ENCODE measurements around the gene CLASP1.
"Not testable (repeated sequence)": the region's sequence is repeated elsewhere in the genome, so short reads cannot be mapped to it uniquely, and the experiment has no call there.

CLASP1 gene

DNA sequence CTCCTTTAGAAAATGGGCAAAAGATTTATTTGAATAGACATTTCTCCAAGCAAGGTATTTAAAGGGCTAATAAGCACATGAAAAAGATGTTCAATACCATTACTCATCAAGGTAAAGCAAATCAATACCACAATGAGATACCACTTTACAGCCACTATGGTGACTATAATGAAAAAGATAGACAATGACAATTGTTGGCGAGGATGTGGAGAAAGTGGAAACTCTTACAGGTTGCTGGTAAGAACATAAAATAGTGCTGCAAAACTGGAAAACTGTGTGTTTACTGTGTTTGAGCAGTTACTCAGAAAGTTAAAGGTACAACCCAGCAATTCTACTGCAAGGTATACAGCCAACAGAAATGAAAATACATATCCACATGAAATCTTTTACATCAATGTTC is 150.5 kb downstream of the CLASP1 start:
- no peak for DNase-seq

DNA sequence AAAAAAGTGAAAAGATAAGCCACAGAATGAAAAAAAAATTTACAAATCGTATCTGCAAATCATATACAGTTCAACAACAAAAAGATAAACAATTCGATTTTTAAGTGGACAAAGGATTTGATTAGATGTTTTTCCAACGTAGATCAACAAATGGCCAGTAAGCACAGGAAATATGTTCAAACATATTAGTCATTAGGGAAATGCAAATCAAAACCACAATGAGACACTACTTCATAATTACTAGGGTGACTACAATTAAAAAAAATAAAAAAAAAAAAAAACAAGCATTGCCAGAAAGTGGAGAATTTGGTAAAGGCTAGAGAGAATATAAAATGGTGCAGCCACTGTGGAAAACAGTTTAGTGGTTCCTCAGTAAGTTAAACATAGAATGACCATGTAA is 156.9 kb downstream of the CLASP1 start:
- DNase-seq, result no peak

DNA sequence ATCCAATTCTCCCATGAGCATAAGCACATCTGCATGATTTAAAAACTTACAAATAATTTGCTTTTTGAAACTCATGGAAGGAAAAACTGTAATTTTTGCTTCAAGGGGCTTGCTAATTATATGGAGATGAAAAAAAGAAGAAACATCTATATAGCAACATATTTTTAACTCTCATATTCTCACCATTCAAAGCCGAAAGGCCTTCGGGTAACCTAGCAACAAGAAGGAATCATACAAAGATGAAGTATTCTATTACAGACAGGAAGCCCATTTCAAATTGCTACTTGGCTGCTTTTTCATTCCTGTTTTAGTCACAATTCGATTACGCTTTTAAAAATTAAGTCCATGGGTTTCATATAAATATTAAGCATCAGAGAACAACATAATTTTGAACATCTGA is 157.7 kb downstream of the CLASP1 start:
- DNase-seq, result no peak

DNA sequence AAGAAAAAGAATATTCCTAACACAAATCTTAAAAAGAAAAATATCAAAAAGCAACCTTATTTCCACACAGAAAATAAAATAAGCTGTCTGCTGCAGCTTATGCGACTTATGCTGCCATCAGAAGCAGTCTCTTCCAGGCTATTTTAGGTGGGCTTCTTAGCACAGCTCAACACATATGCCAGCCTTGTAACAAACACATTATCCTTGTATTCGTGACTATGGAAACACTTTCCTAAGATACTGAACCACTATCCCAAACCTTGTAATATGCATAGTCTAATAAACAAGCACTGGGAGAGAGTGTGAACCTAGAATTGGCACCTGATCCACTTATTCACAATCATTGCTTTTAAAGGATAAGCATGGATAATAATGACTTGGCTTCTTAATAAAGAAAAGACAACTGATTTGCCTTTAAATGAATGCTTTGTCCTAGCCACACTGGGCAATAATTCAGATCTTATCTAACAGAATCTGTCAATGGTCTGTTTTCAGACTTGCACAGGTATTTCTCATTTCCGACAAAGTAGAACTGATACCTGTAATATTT is 158.6 kb downstream of the CLASP1 start:
- no peak for DNase-seq

DNA sequence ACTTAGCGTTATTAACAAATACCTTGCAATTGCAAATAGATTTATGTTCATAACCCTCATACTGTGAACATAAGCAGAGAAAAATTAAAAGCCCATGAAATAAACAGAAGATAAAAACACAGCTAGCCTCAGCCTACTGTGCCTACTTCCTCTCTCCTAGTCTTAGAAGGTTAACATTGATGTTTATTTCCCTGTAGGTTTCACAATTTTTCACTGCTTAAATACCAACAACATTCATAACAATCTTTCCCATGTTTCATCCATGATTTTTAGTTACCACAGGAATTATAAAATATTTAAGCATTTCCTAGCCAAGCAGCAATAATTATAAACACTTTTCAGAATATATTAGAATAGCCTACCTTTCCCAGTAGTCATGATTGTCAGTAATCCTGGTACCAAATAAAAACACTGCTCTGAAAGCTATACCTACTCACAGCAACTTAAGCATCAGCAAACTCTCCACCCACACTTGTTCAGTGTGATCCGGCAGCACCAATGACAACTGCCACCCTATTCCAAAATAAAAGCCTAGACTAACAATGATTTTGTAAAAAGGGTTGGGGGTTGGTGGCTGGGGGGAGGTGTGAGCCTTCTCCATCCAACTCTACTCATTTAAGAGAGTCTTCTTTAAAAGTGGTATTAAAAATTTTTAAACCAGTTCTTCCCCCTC is 159.2 kb downstream of the CLASP1 start:
- DNase-seq, result no peak

DNA sequence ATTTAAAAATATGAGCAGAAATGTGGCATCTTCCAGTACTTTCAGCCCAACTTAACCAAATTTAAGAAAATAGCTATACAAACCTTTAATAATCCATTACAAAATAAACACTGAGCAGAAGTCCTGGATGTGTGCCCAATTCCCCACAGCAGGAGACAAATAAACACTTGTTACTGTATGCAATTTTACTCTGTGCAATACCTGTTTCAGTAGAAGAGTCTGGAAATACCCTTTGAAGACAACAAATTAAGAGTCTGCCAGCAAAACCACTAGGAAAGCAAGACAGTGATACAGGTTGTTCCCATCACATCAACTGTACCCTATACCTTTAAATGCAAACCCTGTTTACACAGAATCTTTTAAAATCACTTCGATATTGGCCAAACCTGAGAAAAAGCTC is 160.0 kb downstream of the CLASP1 start:
- no peak for DNase-seq

DNA sequence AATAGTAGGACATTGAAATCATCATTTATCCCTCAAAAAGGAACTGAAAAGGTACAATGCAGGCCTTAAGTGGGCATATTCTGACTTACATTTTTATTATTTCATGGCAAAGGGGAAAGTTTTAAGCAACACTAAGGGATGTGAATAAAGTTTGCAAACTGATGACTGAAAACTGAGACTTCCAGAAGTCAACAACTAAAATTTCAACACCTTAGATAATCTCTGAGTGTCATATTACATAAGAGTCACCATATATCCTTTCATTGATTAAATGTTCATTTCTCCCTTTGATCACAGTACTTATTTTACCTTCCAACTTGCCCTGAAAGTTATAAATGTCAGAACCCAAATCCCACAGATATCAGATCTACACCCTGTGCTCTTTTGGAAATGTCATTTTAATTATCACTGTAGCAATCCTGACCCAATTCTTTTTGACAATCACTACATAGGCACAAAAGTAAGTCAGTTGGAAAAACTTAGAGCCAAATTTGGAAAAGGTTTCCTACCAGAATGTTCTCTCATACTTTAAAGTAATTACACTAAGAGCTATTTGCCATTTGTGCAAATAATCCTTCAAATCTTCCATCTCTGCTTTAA is 163.0 kb downstream of the CLASP1 start:
- no peak for DNase-seq

DNA sequence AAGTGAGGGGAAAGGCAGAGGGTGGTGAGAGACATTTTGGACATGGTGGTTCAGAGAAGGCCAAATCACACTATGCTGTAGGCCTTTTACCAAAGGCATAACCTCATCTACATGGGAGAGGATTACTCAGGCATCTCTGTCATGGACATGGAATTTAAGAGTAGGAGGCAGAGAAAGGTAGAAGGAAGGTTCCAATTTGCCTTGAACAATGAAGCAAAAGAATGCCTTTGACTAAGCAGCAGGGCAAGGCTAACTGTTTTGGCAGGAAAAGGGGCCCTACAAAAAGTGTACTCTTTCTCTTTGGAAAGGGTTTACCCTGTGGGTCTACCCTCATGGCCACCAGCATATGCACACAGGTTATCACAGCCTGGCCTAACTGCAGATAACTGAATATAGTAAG is 164.2 kb downstream of the CLASP1 start:
- DNase-seq, result no peak

DNA sequence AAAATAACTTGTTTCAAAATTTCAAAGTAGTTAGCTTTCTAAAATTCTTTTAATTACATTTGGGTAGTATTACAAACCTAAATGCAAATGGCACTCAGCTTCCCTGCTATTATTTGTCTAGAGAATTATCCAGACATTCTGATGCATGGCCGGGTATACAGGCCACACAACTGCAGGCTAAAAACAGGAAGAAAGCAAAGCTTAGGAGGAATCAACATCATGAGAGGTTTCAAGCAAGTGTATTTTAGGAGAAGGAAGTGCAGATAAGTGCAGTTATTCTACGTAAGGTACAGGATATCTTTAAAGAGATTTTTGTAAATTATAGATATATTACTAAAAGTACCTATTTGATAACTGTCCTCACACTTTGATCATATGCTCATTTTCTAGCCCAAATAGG is 165.4 kb downstream of the CLASP1 start:
- no peak for DNase-seq

DNA sequence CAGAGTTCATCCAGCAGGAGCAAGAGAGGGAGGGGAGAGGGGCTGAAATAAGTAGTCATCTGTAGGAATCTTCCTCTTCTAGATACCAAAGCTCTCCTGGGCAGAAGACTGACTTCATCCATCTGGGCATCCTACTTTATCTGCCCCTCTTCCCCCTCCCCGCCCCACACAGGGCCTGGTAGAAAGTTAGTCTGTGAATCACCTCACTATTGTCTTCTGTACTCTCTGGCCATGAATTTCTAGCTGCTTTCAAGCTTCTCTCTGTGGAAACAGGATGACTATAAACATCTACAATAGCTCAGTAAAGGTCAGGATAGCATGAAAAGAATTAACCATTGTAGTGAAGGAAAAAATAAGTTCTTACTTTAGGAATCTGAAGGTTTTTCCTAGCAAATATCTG is 166.2 kb downstream of the CLASP1 start:
- DNase-seq, result no peak

DNA sequence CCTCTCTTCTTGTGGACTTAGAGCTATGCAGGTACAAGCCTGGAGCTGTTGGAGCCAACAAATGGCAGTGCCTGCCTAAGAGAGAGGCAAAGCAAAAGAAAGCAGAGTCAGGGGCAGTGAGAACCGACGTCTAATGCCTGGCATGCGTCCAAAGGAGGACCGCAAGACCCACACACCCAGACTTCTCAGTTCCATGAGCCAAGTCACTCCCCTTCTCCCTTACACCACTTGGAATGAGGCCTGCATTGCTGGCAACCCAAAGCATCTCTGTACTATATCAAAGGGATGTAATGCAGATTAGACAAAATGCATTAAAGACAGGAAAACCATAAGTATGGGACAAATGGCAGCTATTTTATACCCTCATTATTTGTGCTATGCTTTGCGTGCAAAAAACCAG is 168.4 kb downstream of the CLASP1 start:
- DNase-seq, result no peak

DNA sequence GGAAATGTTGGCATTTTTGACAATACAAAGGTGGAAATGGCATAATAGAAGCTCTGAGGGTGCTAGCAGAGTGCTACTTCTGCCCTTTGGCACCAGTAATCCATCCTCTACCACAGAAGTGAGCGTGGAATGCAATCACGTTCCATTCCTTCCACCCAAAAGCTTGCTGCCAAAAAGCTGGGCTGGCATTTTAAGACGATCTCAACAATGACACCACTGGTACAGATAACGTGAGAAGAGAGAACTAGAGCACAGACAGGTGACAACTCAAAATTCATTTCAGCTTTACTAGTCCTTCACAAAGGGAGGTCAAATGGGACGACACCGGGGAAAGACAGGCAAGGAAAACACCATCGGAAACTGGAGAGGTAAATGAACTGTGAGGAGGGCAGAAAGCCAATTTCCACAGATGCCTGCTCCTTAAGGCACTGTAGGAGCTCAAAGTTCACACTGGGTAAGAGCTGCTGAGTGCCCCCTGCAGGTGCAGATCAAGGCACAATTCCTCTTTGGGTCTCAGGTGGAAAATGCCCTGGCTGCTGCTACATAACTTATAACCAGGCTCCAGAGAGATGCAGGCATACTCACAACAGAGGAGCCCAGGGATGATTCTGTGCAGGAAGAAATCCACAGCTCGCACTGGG is 169.3 kb downstream of the CLASP1 start:
- DNase-seq, result no peak

DNA sequence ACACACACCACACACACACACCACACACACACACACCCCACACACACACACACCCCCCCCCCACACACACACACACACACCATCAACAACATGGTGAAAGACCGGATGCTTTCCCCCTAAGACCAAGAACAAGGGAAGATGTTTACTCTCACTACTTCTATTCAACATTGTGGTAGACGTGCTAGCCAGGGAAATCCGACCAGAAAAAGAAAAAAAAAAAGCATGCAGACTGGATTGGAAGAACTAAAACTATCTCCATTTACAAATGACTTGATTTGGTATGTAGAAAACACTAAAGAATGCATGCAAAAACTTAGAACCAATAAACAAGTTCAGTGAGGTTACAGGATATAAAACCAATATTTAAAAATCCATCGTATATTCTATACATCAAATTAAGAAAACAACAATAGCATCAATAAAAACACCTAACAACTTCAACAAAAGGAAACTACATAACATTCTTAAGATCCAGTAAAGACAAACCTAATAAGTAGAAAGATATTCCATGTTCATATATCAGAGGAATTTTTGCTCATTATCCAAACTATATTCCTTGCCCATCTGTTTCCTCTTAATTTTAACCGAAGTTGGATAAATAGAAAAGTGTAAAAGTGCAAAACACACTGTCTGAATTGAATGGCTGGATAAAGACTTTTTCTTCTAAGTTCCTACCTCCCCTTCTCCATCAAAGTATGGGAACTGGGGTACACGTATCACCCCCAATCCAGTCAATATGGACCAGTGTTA is 170.1 kb downstream of the CLASP1 start:
- no peak for DNase-seq

DNA sequence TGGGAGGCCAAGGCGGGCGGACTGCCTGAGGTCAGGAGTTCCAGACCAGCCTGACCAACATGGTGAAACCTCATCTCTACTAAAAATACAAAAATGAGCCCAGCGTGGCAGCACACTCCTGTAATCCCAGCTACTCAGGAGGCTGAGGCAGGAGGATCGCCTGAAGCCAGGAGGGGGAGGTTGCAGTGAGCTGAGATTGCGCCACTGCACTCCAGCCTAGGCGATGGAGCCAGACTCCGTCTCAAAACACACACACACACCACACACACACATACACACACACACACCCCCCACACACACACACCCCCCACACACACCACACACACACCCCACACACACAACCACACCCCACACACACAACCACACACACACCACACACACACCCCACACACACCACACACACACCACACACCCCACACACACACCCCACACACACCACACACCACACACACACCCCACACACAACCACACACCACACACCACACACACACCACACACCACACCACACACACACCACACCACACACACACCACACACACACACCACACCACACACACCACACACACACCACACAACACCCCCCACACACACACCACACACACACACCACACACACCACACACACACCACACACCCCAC is 170.8 kb downstream of the CLASP1 start:
- not testable (repeated sequence) for DNase-seq

DNA sequence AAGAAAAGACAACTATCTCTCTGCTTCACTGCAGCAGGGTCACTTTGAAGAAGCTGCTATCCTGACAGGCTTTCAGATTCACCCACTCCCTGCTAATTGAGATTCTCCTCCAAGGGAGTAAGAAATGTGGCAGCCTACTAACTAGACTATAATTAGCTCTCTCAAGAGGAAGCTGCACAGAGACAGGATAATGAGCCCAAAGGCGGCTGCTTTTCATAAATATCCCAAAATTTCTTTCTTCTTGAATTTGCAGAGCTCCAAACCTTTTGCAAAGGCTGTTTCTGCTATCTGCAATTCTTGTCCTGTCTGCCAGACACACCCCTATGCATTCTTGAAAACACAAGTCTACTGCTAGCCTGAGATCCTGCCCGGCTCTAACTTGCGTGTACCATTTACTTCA is 172.6 kb downstream of the CLASP1 start:
- no peak for DNase-seq

DNA sequence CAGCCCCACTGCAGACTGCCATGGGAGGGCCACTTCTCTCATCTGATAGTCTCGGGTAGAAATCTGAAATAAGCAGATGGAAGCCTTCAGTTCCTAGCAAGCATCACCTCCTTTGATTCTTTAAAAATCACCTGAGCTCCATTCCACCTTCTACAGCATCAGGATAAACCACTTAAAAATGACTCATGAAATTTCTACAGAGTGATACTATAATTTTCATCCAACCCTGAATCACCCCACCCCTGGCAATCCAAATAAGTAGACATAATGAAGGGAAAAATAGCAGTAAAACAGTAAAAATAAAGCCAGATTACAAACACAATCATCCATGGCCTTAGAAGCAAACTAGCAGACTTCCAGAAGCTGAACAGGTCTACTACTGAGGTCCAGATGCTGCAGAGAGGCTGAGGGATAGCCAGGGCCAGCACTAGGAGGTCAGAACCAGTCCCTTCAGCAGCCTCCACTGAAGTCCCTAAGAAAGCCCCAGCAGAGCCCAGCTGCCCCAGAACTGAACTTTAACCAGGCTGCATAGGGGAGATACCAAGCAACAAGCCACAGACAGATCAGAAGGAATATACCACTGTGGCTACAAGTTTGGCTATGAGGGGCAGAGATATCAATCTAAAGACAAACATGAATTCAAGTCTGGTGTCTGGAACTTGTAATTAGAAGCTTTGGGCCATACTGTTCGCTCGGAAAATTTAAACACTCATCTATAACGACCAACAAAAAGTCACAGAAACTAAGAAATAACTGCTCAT is 173.3 kb downstream of the CLASP1 start:
- no peak for DNase-seq

DNA sequence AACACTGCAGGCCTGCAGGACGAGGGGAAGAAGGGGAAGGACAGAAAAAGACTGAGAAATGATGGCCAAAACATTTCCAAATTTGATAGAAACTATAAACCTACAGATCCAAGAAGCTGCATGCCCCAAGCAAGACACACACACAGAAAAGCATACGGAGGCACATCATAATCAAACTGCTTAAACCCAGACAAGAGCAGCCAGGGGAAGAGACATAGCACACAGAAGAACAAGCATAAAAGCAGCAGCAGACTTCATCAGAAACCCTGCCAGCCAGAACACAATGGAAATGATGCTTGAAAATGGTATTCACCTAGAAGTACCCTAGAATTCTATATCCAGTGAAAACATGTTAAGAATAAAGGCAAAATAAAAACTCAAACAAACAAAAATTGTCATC is 175.8 kb downstream of the CLASP1 start:
- no peak for DNase-seq

DNA sequence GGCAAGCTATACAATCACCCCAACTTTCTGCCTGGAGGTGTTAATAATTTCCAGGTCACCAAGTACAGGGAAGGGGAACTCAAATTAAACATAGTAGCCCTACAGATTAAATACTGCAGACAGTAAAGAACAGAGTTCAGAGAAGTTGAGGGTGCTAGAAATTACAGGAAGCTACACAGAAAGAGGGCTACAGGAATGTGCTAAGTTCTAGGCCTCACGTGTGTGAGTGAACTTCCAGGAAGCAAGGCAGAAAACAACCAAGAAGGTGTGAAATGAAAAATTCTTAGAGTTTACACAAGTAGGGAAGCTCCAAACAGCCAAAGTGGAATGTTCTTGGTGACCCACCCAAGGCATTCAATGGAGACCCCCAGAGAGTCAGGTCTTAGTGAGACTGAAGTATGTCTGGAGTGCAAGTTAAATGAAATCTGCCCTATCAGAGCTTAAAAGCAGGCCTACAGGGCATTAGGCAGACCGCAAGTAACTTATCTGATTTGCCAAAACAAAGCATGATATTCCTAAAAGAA is 176.7 kb downstream of the CLASP1 start:
- DNase-seq, result no peak

DNA sequence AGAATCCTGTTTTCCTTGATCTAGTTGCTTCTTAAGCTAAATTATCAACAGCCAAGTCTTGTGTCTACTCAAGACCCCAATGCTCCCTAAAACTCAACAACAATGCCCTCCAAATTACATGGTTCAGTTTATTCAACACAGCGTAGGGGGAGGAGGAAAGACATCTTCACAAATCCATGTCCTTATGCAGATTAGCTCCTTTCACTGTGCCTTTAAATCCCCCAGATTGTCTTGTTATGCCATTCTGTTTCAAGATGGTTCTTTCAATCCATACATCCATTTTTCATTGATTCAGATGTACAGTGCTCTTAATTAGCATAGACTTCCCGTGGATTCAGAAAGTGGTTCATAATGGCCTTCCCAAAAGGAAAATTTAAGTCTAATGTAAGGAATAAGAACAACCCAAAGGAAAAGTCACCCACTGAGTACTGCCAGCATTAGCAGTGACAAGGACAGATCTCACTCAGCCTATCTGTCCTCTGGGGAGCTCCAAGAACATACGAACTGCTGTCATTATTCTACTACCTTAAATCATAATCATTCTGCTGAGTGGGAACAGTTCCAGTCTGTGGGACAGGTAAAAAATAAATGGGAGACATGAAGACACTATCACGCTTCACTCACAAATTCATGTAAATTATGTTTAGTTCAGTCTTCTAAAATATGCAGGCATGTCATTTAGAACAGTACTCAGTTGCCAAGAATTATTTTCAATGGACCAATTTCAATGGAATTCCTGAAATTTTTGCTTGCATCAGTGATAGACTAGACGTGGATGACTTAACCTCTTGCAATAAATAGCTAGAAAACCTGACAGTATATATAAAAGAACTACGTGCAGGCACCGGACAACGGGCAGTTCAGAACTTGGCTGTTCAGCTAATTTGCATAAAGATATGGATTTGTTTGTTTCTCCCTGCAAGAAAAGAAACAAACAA is 177.5 kb downstream of the CLASP1 start:
- DNase-seq, result no peak

DNA sequence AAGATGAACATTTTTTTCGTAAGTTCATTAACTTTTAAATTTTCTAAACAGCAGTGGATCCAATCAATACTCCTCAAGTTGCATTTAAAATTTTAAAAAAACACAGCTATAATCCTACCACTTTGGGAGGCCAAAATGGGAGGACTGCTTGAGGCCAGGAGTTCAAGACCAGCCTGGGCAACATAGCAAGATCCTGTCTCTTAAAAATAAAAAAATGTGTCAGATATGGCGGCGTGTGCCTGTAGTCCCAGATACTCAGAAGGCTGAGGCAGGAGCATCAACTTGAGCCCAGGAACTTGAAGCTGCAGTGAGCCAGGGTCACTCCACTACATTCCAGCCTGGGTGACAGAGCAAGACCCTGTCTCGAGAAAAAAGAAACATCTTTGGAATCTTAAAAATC is 178.3 kb downstream of the CLASP1 start:
- DNase-seq, result no peak

DNA sequence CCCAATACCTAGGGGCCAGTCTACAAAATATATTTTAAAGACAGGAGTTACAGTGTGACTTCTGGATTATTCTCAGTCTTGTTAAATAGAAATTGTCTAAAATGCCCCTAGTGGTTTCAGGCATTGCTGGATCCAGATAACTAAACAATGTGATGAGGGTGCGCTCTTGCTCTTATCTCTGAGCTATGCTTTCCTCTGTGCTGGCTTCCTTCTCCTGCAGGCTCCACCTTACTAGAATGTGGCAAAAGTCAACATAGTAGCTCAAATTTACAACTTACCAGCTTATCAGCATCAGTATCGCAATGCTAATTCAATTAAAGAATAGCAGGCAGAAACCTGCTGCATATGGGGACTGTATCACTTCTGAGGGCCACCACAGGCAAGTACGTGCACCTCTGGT is 179.9 kb downstream of the CLASP1 start:
- DNase-seq, result no peak

Data from stimulated activated CD4-positive, alpha-beta T cell treated with anti-CD3 and anti-CD28 coated beads, Interleukin-2, amount 100 ng/mL, for 48 hours (primary cell).